Upper lobe of left lung (tissue), 6 donors: ENCODE results near the gene SPATA3. TPM values are rescaled to one million over a fixed set of nuclear protein-coding genes. Genes with fewer than 3 reads are reported as not detected.

Experiments
- ATAC-seq, 2 donors: fragments of 200-7000 bp; cut with Tn5 transposase; one replicate each; pipeline ENCODE4 v1.9.1; 2022; ENCODE audit warnings: mild to moderate bottlenecking in 2 of 2, moderate library complexity in 2 of 2; ENCODE audit not compliant: low FRiP score in 2 of 2
- DNase-seq, 2 donors: peaks; one replicate each; pipeline ENCODE4 v3.0.0-alpha.2; 2019 to 2020
- H3K27ac ChIP-seq, 4 donors: fragments of 200-600 bp; sonication (generic); one replicate each; pipeline ENCODE4 v1.5.1; 2016 to 2019
- H3K27me3 ChIP-seq, 4 donors: fragments of 200-600 bp; sonication (generic); one replicate each; pipeline ENCODE4 v1.5.1; 2017 to 2019
- H3K36me3 ChIP-seq, 4 donors: fragments of 200-600 bp; sonication (generic); one replicate each; pipeline ENCODE4 v1.5.1; 2016 to 2019
- H3K4me1 ChIP-seq, 4 donors: fragments of 200-600 bp; sonication (generic); one replicate each; pipeline ENCODE4 v1.5.1; 2018 to 2019
- H3K4me3 ChIP-seq, 4 donors: fragments of 200-600 bp; sonication (generic); one replicate each; pipeline ENCODE4 v1.5.1; 2017 to 2019; ENCODE audit warnings: mild to moderate bottlenecking in 2 of 4, moderate library complexity in 1 of 4
- H3K9me3 ChIP-seq, 4 donors: fragments of 200-600 bp; sonication (generic); one replicate each; pipeline ENCODE4 v1.5.1; 2018 to 2019
- CTCF ChIP-seq, 6 experiments: fragments of 450-650 bp in 4 of 6; fragments of 200-600 bp in 2 of 6; sonication (generic) in 2 of 6; IDR thresholded peaks; one replicate each; pipeline ENCODE4 v1.5.1; 2016 to 2019; ENCODE audit warnings: antibody characterized with exemption in 6 of 6
- EP300 ChIP-seq, 4 donors: sonication (generic); formaldehyde crosslinking; IDR thresholded peaks; one replicate each; pipeline ENCODE4 v1.5.1; 2017; ENCODE audit warnings: antibody characterized with exemption in 4 of 4, control low read depth in 2 of 4
- POLR2A ChIP-seq, 4 donors: fragments of 450-650 bp; IDR thresholded peaks; one replicate each; pipeline ENCODE4 v1.5.1; 2016 to 2017; ENCODE audit warnings: antibody characterized with exemption in 4 of 4, mild to moderate bottlenecking in 2 of 4
- POLR2AphosphoS5 ChIP-seq, 2 donors: sonication (generic); formaldehyde crosslinking; IDR thresholded peaks; one replicate each; pipeline ENCODE4 v1.5.1; 2017; ENCODE audit warnings: antibody characterized with exemption in 2 of 2
- WGBS, 2 donors: methylation state at CpG; one replicate each; pipeline ENCODE4 v1.1.5; 2017 to 2018; 5-methylcytosine and 5-hydroxymethylcytosine counted together
- total RNA-seq, 6 donors: library from RNA; depleted of rRNA in 4 of 6; stranded (reverse); fragments of >200 nt in 4 of 6; gene quantifications; one replicate each; pipeline versions ENCODE4 v1.1.0 to v1.2.1, GENCODE V29; 2016 to 2021
- donor health status: DM: no; HTN: no; CAD: no; lungs with moderate emphysema.
- donor health status: DM: no; HTN: yes; CAD: no; lungs with severe emphysema.

The SPATA3 gene
- total RNA-seq, 6 donors from 2014 or later: not detected

DNA sequence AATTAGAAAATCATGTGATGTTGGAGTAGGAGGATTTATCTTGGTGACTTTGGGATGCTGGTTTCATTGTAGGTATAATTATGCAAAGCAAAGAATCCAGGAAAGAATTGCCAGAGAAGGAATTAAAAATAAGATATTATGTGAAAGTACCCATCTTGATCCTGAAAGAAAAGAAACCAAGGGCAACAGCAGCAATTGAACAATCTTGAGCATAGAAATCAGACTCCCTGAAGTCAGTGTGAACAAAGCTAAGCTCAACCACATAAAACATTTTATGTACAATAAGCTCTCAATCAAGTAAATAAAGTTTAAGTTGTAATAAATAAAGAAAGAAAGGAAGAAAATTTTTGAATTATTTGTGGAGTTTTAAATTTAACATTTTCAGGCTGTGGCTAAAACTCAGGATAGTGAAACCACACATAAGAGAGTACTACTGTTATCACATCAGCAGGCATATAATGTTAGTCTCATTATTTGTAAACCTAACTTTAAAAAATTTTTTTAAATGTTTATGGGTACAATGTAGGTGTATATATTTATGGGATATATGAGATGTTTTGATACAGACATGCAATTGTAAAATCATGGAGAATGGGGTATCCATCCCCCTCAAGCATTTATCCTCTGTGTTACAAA, 38.0 kb upstream of the SPATA3 start:
- Histone ChIP-seq H3K4me1 (peaks cover 0 to 9% (median 7%) of the 10 kb centered on the region in 4 donors), H3K27me3 (no peaks in the 10 kb centered on the region), H3K27ac (no peak overlapping the region), H3K4me3 (peak overlapping the region in 3 of 4 donors; percentile 12 to 43 (median 32)), H3K9me3 (no peaks in the 10 kb centered on the region), H3K36me3 (no peaks in the 10 kb centered on the region)
- TF ChIP-seq CTCF (IDR thresholded peaks at IDR 0.05): no peak
- ATAC-seq (no peak), DNase-seq (no peak)

DNA sequence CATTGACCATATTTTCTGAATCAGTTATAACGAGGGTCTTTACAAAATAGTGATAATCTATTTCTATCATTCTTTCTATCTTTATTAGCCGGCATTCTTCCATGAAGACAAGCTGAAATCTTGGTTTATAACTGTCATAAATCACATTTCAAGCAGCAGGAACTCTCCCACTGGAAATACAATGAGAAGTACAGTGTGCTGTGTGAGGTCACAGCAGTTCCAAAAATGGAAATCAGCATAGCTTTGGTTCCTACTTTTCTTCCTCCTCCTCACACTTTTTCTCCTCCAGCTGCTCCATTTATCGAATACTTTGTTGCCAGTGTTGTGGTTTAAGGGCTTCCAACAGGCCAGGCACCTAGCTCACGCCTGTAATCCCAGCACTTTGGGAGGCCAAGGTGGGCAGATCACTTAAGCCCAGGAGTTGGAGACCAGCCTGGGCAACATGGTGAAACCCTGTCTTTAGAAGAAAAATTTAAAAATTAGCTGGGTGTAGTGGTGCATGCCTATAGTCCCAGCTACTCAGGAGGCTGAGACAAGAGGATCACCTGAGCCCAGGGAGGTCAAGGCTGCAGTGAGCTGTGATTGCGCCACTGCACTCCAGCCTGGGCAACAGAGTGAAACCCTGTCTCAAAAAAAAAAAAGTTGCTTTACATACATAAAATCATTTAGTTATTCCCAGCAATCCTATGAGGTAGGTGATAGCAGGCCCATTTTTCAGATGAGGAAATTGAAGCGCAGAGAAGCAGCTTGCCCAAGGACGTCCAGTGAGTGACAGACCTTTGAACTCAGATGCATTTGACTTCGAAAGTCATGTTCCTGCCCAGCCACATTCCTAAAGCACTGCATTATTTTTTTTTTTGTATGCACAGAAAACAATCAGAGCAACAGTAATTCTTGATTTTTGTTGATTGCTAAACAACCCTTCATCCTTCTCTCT, 36.8 kb upstream of the SPATA3 start:
- no peak for ATAC-seq
- H3K27ac ChIP-seq: no peak overlapping the region
- H3K9me3 ChIP-seq: no peaks in the 10 kb centered on the region
- no peak for DNase-seq
- no peak overlapping the region for H3K4me3 ChIP-seq
- no peak for TF ChIP-seq POLR2A (IDR thresholded peaks at IDR 0.05)
- TF ChIP-seq EP300 (IDR thresholded peaks at IDR 0.05): no peak
- no peak for TF ChIP-seq POLR2AphosphoS5 (IDR thresholded peaks at IDR 0.05)
- no peak for TF ChIP-seq CTCF (IDR thresholded peaks at IDR 0.05)
- H3K36me3 ChIP-seq: no peaks in the 10 kb centered on the region
- H3K27me3 ChIP-seq: no peaks in the 10 kb centered on the region
- H3K4me1 ChIP-seq: peaks cover 0 to 9% (median 7%) of the 10 kb centered on the region in 4 donors
- WGBS, 2 donors: 80 to 91% methylated on average over 8 of the region's 8 CpGs

DNA sequence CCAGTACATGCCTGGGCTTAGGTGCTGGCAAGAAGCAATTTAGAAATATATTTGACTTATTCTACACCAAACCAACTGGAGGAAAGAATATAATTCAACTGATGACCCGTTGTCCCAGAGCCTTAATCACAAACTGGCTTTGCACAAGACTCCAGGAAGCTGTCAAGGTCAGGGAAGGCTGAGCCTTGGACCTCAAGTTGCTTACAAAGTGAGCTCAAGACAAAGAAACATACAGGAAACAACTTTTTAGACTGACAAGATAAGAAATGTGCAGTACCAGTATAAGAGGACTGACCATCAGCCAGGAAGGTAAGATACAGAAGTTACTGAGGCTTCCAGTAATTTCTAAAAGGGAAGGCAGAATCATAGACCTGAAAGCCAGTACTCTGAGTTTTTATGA, 35.9 kb upstream of the SPATA3 start:
- Histone ChIP-seq H3K36me3 (no peaks in the 10 kb centered on the region), H3K27me3 (no peaks in the 10 kb centered on the region), H3K27ac (no peak overlapping the region), H3K9me3 (no peaks in the 10 kb centered on the region), H3K4me3 (no peak overlapping the region), H3K4me1 (peaks cover 0 to 9% (median 7%) of the 10 kb centered on the region in 4 donors)
- TF ChIP-seq CTCF (IDR thresholded peaks at IDR 0.05) (no peak), POLR2AphosphoS5 (IDR thresholded peaks at IDR 0.05) (no peak), EP300 (IDR thresholded peaks at IDR 0.05) (no peak), POLR2A (IDR thresholded peaks at IDR 0.05) (no peak)
- 48 to 83% methylated on average over 1 of the region's 1 CpG for WGBS, 2 donors
- DNase-seq (no peak), ATAC-seq (no peak)

- ATAC-seq: no peak
- Histone ChIP-seq H3K36me3 (no peaks in the 10 kb centered on the region), H3K27ac (no peak overlapping the region), H3K4me1 (peaks cover 0 to 9% (median 7%) of the 10 kb centered on the region in 4 donors), H3K27me3 (no peaks in the 10 kb centered on the region), H3K9me3 (no peaks in the 10 kb centered on the region), H3K4me3 (no peak overlapping the region)
- DNase-seq: no peak
- TF ChIP-seq CTCF (IDR thresholded peaks at IDR 0.05) (no peak), POLR2A (IDR thresholded peaks at IDR 0.05) (no peak), POLR2AphosphoS5 (IDR thresholded peaks at IDR 0.05) (no peak), EP300 (IDR thresholded peaks at IDR 0.05) (no peak)
- 88 to 94% methylated on average over 2 to 3 of the region's 3 CpGs for WGBS, 2 donors
Measured at GRCh38 chr2:230961091-230961491, 34.8 kb upstream of the SPATA3 start.
